OCI-LY1 (cell line): ENCODE data around the gene SPO11.

ENCODE experiments used
- CTCF ChIP-seq: fragments of 200-600 bp; sonication (generic), shearing (Covaris generic); IDR thresholded peaks from 2 replicates; pipeline ENCODE4 v1.5.1; 2017; ENCODE audit warnings: mild to moderate bottlenecking, antibody characterized with exemption, low read length, moderate library complexity, mixed read lengths
- EZH2 ChIP-seq: fragments of 200-600 bp; sonication (generic), shearing (Covaris generic); IDR thresholded peaks from 2 replicates; pipeline ENCODE4 v1.8.0; 2017; ENCODE audit warnings: borderline replicate concordance, mixed run types, mild to moderate bottlenecking, antibody characterized with exemption, low read length, moderate library complexity, mixed read lengths

- TF ChIP-seq CTCF = no peak
- TF ChIP-seq EZH2 = no peak
Observed at GRCh38 chr20:57317316-57317788, 12.3 kb upstream of the SPO11 start.
